Activated naive CD4-positive, alpha-beta T cell treated with Interleukin-2 at 50 U/mL for 16 hours (primary cell): Measurements from ENCODE around the gene TRIM40.

Experiments used
- DNase-seq: peaks from one replicate; pipeline ENCODE4 v3.0.0-alpha.2; 2020

TRIM40 gene, protein sequence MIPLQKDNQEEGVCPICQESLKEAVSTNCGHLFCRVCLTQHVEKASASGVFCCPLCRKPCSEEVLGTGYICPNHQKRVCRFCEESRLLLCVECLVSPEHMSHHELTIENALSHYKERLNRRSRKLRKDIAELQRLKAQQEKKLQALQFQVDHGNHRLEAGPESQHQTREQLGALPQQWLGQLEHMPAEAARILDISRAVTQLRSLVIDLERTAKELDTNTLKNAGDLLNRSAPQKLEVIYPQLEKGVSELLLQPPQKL

DNA sequence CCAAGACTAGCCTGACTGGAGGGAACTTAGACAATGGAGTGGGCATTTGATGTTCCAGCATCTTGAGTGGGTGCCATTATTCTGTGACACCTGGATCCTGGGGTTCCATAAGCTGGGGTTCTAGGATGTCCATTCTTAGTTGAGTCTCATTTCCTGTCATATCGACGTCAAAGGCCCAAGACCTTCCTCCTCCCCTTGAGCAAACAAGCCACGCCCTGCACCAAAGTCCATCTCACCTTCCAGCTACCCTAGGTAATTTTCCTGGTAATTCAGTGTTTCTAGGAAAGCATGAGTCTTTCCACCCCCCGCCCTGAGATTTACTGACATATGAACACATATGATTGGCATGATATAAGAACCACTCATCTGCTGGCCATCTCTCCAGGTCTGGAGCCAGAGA, at the start of gene TRIM40:
TRIM40 (plus strand) TSS at position 384 of the 400 bp plus-strand sequence. CDS start 897 bp downstream, outside the sequence.
- DNase-seq: no peak

DNA sequence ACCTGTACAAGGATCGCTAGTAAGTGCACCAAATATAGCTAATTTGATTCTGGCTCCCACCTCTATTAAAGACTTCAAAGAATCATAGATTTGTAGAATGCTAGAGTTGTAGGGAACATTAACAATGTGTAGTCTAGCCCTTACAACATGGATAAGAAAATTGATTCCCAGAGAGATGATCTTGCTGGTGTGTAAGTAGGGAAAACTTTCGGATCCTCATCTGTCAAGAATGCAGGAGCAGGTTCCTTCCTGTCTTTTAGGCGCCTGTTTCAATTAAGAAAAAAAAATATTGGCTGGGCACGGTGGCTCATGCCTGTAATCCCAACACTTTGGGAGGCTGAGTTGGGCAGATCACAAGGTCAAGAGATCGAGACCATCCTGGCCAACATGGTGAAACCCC, 48.1 kb upstream of the TRIM40 start:
- DNase-seq: no peak

DNA sequence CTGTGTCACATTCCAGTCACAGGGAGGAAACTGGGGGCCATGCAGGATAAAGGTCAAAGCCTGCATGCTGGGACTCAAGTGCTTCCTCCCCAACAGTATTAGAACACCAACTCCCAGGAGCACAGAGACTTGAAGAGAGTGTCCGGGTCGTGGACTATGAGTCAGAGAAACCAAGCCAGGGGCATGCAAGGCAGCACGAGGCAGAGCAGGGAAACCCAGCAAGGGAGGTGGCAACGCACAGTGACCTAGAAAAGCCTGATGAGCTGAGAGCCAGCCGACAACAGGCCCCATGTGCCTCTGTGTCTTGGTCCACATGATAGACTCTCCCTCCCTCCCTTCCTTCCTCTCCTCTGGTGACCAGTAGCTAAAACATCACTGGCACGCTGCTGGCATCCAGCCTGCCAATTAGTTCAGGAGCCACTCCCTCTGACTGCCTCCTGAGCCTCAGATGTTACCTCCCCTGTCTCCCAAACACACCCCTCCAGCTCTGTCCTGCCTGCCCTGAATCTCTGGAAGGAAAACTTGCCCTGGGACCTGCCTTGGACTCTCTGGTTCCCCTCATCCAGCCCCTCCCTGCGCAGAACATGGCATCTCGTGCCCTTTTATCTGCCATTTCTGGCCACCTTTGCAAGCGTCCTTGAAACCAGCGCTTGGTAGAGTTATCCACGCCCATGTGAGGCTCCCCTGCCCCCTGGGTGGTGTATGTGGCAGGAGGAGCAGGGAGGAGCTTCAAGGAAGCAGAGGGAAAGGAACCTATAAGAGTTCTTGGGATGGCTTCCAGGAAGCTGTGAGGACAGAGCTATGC, 44.2 kb upstream of the TRIM40 start:
- no peak for DNase-seq

DNA sequence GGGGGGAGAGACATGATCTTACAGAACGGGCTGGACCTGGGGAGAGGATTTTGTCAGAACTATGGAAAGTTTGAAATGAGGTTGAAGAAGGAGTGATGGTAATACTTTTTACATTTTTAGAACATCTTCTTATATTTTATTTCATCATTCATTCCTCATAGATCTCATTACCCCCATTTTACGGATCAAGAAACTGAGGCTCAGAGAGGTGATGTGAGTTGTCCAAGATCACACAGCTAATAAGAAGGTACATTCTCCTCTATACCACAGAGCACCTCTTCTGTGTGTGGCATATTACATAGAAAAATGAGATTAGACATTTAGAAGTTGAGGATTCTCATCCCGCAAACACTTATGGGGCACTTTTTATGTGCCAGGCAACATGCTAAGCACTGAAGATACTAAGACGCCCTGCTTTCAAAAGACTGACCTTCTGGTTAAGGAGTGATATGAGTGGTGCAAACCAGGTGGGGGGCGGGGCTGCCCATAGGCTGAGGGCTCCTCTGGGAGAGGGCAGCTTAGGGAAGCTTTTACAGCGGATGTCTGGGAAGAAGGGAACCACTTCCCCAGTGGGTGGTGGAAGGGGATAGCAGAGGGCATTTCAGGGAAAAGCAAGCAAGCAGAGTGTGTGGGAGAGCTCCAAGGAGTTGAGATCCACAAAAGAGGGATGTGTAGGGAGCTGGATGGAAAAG, 42.9 kb upstream of the TRIM40 start:
- no peak for DNase-seq

DNA sequence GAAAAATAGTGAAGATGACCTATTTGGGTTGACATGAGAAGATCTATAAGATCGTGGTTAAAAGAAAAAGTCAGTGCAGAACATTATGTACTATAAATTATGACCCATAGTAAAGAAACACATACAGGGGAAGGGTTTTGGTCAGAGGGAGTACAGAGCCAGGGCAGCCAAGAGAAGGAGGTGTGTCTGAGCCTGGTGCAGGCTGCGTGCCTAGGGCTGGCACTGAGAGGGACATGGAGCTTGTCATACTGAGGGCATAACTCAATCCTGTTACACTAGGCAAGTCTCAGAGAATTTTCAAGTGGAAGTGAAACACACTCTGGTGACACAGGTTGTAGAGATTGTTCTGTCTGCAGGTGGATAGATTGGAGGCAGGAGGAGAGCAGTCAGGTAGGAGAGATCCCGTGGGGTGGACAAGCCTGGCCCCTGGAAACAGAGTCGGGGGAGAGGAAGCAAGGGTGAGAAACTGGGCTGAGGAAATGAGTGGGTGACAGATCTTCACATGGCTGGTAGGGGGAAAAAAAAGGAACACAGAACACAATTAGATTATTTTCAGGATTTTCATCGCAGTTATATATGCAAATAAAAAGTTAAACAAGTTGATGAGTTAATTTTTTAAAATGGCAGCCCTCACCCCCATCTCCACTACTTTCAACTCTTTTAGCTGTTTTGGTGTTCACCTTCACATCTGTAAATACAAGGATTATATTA, 41.8 kb upstream of the TRIM40 start:
- DNase-seq: no peak

DNA sequence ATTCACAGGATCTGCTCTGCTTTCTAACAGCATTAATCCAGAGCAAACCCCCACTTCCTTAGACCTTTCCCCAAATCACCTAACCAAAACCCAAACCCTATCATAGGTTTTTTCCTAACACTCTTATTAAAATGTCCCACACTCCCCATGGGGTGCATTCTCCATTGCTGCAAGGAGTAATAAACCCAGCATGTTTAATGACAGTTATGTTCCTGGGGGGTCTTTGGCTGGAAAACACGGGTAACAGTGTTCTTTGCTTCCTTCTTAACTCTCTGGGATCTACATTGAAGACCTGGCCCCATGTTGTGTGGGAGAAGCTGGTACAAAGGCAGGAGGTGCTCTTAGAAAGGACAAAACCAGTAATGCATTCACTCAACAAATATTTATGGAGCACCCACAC, 39.1 kb upstream of the TRIM40 start:
- DNase-seq: no peak

DNA sequence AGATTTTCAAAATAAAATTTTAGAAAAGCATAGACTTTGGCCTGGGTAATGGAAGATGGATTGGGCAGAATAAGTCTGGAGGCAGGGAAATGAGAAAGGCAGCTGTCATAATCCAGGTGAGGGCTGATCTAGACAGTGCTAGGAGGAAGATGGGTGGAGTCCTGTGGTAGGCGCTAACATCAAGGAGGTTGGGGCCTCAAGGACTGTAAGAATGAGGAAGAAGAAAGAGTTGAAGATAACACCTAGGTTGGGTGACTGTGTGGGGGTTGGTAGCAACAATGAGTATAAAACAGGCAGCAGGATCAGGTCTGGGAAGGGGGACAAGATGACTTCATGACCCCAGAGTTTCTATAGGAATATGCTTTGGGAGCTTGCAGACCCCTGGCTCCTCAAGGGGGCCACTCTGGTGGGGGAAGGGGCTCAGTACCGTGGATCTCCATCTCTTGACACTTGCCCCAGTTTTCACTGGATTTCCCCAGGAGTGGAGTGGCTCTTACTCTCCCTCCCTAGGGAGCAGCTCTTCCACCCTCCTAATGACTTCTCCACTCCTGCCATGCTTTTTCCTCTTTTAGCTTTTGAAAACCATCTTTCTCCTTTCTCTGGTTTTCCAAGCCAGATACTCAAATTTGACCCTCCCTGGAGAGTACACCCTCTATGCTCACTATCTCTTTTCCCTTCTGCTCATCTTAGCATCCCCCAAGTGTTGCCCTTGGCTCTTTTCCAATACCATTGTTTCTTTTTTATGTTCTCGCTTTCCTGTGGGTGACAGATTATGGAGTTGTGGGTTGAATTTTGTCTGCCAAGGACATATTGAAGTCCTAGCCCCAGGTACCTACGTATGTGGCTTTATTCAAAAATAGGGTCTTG, 37.8 kb upstream of the TRIM40 start:
- no peak for DNase-seq

DNA sequence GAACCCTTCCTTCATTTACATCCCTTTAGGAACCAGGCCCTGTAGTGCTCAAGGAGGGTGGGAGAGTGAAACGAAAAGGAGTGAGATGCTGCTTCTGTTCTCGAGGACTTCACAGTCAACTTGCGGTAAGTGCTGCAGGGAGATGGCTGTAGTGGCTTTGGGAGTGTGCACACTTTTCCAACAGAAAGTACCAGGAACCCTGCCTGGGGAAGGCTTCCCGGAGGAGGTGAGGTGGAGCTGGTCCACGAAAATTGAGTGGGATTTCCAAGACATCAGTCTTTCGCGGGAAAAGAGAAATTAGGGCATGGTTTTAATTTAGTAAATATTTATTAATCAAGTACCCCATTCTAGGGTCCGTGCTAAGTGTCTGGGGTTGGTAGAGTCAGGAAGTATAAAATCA, 35.8 kb upstream of the TRIM40 start:
- DNase-seq: no peak

DNA sequence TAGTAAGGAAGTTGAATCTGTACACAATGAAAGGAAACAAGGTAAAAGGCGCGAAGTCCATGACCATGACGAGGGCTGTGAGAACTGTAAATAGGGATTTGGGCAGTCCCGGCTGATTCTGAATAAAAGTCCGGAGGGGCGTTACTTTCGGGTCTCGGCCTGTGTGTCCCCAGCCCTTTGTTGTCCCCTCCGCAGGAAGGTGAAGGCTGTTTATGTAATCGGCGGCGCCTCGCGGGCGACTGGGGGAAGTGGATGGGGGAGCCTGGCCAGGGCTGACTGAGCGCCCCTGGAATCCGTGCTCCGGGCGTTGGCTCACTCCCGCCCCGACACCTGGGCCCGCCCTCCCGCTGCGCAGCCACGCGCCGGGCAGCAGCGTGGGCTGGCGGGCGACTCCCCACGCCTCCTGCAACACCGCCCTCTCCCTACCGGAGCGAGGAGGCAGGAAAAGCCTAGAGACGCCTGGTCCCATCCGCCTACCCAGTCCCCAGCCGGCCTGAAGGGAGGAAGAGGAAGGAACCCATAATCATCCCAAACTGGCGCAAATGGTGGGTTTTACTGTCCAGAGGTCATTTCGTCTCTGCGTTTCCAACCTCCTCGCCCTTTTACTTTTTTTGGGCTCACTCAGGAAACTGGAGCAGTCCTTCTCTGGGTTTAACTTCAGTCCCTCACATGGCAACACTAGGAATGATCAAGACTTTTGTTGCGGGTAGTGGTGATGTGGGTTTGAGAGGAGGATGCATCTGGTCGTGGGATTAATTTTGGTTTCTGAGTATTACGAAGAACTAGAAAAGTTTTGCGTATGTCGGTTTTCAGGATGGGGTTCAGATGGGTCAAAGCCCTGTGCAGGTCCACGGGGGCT, 35.1 kb upstream of the TRIM40 start:
- peak; percentile 23 for DNase-seq

DNA sequence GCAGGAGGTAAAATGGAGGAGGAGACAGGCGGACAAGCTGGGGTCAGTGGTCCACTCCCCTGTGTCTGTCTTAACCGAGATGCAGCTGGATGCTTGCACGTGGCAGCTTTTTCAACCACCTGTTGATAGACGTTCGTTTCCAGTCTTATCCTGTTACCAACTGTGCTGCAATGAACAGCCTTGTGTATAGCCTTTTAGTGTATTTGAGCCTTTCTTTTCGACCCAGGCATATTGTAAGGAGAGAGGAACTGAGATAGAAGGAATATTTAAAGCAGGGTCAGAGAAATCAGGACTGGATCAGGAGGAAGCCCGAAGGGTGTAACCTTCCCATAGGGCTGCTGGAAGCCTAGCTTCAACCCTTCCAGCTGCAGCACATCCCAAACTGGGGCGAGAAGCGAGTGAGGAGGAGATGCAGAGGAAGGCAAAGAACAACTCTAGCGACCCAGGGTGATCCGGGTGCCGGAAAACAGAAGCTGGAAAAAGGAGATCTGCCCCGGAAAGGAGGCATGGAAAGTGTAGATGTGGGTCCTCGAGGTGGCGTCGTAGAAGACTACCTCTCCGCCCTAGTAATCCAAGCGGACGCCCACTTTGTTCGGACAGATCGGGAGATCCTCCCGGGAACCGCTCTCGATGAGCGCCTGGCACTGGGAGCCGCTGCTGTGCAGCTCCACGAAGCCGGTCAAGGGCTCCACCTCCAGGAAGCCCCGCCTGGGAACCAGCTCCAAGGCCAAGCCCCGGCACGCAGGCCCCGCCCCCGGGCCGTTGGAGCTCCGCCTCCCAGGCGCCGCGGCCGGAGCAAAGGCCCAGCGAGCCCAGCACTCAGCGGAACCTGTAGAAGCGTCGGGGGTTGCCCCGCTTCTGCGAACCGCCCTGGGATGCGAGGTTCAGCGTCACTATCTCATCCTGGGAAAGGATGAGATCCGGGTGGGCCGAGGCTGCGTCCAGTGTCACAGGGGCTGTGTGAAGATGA, 34.2 kb upstream of the TRIM40 start:
- peak; percentile 78 for DNase-seq

DNA sequence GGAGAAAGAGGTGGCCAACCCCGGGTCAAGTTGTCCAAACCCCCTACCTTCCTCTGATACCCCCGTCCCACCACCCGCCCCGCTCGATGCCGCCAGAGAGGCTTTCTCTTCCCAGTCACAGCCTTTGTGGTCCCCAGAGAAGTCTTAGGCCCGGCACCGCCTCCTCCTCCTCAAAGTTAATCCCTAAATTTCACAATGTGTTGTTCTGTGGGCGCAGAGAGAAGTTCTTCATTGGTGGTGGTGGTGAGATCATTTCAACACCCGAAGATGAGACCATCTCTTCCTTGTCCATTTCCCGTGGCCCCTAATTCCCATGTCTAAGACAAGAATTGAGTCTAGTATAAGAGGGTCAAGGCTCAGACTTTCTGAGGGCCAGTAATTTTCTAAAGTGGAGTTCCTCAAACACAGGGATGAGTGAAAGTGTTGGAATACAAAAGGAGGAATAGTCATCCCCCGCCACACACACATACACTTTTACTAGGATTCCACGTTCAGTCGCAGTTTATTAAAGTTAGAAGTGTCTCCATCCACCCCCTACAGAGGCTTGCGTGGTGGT, 33.4 kb upstream of the TRIM40 start:
- DNase-seq: no peak

DNA sequence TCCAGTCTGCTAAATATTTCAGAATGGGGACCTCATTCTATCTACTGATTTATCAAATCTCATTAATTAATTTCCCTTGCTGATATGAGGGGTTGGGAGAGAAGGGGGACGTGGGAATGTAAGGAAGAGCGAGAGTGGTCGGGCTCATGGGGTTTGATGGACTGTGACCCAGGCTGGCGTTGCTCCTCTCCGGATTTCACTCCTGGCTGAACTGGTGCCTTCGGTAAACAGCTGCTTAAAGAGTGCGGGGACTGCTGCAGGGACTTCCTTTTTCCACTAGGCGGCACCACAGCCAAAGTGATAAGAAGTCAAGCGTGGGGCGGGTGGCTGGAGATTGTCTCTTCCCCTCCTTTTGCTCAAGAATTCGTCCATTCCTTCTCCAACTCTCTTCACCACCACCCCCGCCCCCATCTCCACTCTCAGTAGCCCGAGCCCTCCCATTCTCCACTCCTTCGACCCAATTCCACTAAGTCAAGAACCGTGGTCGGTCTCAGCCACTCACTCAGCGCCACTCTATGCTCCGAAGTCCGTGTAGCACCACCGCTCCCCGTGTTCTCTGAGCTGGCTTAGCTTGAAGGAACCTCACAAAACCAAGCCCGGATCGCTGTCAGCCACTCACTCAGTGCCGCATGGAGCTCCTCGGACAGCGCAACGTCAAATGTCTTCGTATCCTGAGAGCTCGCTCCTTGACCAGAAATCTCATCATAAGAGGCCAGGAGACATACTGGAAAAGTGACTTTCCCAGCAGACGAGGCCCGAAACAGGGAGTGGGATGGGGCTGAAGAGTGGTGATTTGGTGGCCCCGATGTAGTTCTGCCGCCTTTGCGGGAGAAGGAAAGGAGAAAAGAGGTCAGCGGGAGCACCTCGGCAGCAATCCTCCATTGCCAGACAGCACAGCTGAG, 32.7 kb upstream of the TRIM40 start:
- peak; percentile 87 for DNase-seq

DNA sequence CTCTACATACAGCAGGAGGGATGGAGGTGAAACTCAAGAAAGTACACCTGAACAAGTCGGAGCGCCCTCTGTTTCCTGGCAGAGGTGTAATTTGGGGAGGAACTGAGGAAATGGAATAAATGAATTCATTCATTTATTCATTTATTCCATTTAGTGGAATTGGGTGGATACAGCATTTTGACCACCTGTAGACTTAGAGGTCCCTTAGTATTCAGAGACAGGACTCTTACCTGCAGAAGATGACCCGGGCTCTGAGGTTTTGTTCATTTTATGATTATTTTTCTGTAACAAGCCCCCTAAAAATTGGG, 32.1 kb upstream of the TRIM40 start:
- DNase-seq: no peak

DNA sequence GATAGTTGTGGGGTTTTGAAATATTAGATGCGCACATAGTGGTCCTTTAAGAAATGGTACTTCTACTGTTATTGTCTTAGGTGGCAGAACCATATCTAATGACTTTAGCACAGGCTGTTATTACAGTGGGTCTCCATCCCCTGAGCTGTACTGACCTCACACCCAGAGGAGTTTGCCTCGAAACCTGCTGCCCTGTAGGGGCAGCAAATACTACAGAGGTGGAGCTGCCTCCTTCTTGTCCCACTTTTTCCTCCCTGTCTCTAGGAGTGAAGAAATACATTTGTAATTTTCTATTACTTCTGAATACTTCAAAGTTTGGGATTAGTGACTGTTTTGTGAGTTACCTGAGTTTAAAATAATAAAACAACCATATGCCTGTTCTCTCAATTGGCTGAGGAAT, 31.3 kb upstream of the TRIM40 start:
- no peak for DNase-seq

DNA sequence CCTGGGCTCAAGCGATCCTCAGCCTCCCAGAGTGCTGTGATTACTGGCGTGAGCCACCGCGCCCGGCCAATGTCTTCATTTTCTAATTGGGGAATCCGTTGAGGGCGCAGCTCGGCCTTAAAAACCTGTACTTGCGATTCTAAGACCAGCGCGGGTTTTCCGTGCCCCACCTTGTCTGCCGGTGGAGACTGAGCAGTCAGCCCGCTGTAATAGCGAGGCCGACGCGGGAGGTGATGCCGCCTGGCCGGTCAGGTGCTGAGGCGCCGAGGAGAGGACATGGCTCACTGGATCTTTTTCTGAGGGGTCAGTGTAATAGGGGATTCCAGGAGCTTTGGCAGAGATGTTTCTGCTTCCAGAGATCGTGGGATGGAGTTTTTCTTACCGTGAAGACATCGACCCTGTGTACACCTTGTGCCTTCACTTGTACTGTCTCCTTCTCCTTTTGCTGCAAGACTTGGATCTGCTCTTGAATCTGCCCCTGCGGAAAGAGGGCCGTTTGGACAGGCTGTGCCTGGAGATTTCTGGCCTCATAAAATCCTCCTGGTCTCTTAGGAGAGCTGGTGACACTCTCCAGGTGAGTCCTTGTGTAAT, 24.6 kb upstream of the TRIM40 start:
- no peak for DNase-seq

DNA sequence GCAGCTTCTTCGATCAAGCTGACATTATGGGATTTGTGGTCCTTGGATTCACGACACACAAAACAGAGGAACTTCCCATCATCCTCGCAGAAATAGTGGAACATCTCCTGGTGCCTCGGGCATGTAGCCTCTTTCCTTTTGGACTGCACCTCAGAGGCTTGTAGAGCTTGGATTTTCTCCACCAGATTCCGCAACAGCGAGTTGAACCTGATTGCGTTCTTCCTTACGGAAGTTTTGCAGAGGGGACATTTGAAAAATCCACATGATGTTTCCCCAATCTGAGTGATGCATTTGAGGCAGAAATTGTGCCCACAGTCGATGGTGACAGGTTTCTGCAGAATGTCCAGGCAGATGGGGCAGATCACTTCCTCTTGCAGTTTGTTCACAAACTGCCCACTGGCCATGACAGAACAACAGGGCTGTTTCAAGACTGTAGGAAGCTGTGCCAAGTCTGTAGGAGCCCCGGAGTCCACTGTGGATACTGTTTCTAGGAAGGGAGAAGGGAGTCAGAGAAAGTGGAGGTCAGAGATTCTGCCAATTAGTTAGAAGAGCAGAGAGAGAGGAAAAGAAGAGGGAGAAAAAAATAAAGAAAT, 23.4 kb upstream of the TRIM40 start:
- no peak for DNase-seq

DNA sequence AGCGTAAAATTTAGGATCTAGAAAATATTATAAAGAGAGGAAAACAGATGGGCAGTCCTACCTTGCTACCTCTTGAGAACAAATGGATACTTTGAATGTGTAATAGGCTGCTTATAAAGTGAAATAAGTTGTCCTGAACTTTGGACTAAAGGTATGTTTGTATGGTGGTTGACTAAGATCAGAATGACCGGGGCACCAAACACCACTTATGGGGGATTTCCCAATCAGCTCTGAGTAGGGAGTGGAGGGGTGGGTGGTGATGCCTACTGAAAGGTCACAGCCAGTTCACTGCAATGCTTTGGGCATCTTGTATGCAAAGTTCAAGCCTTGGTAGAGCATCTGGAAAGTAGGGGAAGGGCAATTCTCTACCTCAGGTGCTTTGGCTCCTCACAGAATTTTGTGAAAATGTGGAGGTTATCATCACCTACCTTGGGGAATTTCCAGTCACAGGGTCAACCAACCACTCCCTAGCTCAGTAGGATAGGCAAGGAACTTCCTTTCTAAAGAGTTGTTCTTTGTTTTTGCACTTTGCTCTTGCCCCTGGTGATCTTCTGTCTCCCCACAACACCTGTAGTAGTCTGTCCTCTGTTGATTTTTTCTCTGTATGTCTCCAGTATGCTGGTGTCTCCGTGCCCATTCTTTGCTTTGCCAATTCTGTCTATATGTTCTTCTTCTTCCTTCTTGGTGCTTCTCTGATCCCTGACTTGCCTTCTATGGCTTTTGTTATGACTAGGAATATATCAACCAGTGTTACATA, 22.8 kb upstream of the TRIM40 start, which contains the start of gene TRIM31:
TRIM31 (minus strand) TSS at position 88 of the 757 bp plus-strand sequence. CDS start 285 bp downstream, outside the sequence.
- DNase-seq: no peak
